Fibroblast of mammary gland (primary cell): ENCODE measurements around the gene ERMARD.

Experiments used
- DNase-seq: peaks from one replicate; pipeline ENCODE4 v3.0.0-alpha.2; 2010; ENCODE audit warnings: low read depth
- H3K4me3 ChIP-seq: 2 replicates; pipeline ENCODE4 v1.5.1; 2011; ENCODE audit warnings: low read depth, mild to moderate bottlenecking, low read length, moderate library complexity; ENCODE audit not compliant: control insufficient read depth
- CTCF ChIP-seq: conservative IDR thresholded peaks from 2 replicates; pipeline ENCODE4 v1.5.1; 2011; ENCODE audit warnings: low read depth, low read length, inconsistent platforms; ENCODE audit not compliant: control insufficient read depth, insufficient read depth

Gene ERMARD

GRCh38 chr6:169714178-169714577, 37.2 kb upstream of the ERMARD start:
- no peak for DNase-seq
- H3K4me3 ChIP-seq, result no peak overlapping the region
- TF ChIP-seq CTCF, result no peak

GRCh38 chr6:169714595-169714994, 36.8 kb upstream of the ERMARD start:
- no peak for DNase-seq
- H3K4me3 ChIP-seq, result no peak overlapping the region
- TF ChIP-seq CTCF, result no peak

GRCh38 chr6:169719117-169719516, 32.3 kb upstream of the ERMARD start:
- no peak overlapping the region for H3K4me3 ChIP-seq
- DNase-seq, result no peak
- no peak for TF ChIP-seq CTCF

GRCh38 chr6:169720207-169720855, 31.1 kb upstream of the ERMARD start:
- no peak overlapping the region for H3K4me3 ChIP-seq
- no peak for DNase-seq
- peak; percentile 2 for TF ChIP-seq CTCF

- peak; percentile 80 for DNase-seq
- H3K4me3 ChIP-seq, result peak overlapping the region; percentile 67
- no peak for TF ChIP-seq CTCF
Measured at GRCh38 chr6:169722362-169723199, 28.8 kb upstream of the ERMARD start.

- H3K4me3 ChIP-seq, result peak overlapping the region; percentile 67
- peak; percentile 45 for DNase-seq
- TF ChIP-seq CTCF, result no peak
Measured at GRCh38 chr6:169723200-169723909, 28.1 kb upstream of the ERMARD start.
